Colonic mucosa (tissue), 4 donors: Measurements from ENCODE around the gene GRK4. TPM values are rescaled to one million over a fixed set of nuclear protein-coding genes. Genes with fewer than 3 reads are reported as not detected.
A peak's percentile ranks its signal among the peaks of the same experiment; 100 is the strongest.
"Not testable (repeated sequence)": the region's sequence is repeated elsewhere in the genome, so short reads cannot be mapped to it uniquely, and the experiment has no call there.

Source experiments
- DNase-seq: peaks from one replicate; pipeline ENCODE4 v3.0.0-alpha.2; 2020
- H3K27ac ChIP-seq: fragments of 200-600 bp; one replicate; pipeline ENCODE4 v1.8.0; 2021
- H3K27me3 ChIP-seq: fragments of 200-600 bp; one replicate; pipeline ENCODE4 v1.8.0; 2021
- H3K36me3 ChIP-seq: fragments of 200-600 bp; one replicate; pipeline ENCODE4 v1.8.0; 2021
- H3K4me1 ChIP-seq: fragments of 200-600 bp; one replicate; pipeline ENCODE4 v1.8.0; 2021; ENCODE audit warnings: mild to moderate bottlenecking
- H3K4me3 ChIP-seq: fragments of 200-600 bp; one replicate; pipeline ENCODE4 v1.8.0; 2021
- H3K9ac ChIP-seq, 2 donors: one replicate each; pipeline ENCODE4 v1.7.0; 2013; ENCODE audit warnings: control low read depth in 2 of 2, low read depth in 2 of 2, low read length in 2 of 2
- H3K9me3 ChIP-seq: fragments of 200-600 bp; one replicate; pipeline ENCODE4 v1.8.0; 2021
- CTCF ChIP-seq: fragments of 200-600 bp; IDR thresholded peaks from one replicate; pipeline ENCODE4 v1.8.0; 2022; ENCODE audit warnings: antibody characterized with exemption, mild to moderate bottlenecking
- intact Hi-C: fragments of 100-400 bp; cut with DNase I; formaldehyde crosslinking; loops from one replicate; pipeline ENCODE4 v1.14.1; 2022
- total RNA-seq, 2 donors: library from RNA; stranded (reverse); fragmentation: NEBNext Ultra II Directional in 1 of 2; extraction: Animal tissue kit (Norgen Biotek cat#: 25700) in 1 of 2; gene quantifications; one replicate each; pipeline ENCODE4 v1.2.1, GENCODE V29; 2021
- donor health status: healthy.
- donor health status: DM: no; HTN: no; CAD: no.
- donor health status: DM: no; HTN: no; CAD: no.

The GRK4 gene
- total RNA-seq, 2 donors from 2014 or later = 0.77 to 1.7 TPM

GRCh38 chr4:2935762-2936743, 27.3 kb upstream of the GRK4 start:
- peaks cover 15% of the 10 kb centered on the region for H3K4me1 ChIP-seq
- H3K4me3 ChIP-seq = peak overlapping the region; percentile 94
- H3K9ac ChIP-seq = peak overlapping the region in 1 of 2 donors; percentile 93
- intact Hi-C loops = loop anchor here (10.0 kb wide), 1 partner anchor 91 kb away; the partner anchor contains the start of gene ADD1
- DNase-seq = no peak
- TF ChIP-seq CTCF = no peak
- H3K27me3 ChIP-seq = no peaks in the 10 kb centered on the region
- H3K27ac ChIP-seq = peak overlapping the region; percentile 79
- peaks cover 11% of the 10 kb centered on the region for H3K36me3 ChIP-seq
- H3K9me3 ChIP-seq = no peaks in the 10 kb centered on the region

GRCh38 chr4:2936773-2937145, 26.6 kb upstream of the GRK4 start:
- Histone ChIP-seq H3K27ac (no peak overlapping the region), H3K4me1 (peaks cover 9% of the 10 kb centered on the region), H3K27me3 (no peaks in the 10 kb centered on the region), H3K9me3 (no peaks in the 10 kb centered on the region), H3K36me3 (peaks cover 14% of the 10 kb centered on the region), H3K9ac (no peak overlapping the region), H3K4me3 (no peak overlapping the region)
- intact Hi-C loops = loop anchor here (10.0 kb wide), 1 partner anchor 92 kb away; the partner anchor contains the start of gene ADD1
- DNase-seq = no peak
- no peak for TF ChIP-seq CTCF

GRCh38 chr4:2937146-2937857, 26.1 kb upstream of the GRK4 start:
- H3K27me3 ChIP-seq = no peaks in the 10 kb centered on the region
- DNase-seq = no peak
- no peaks in the 10 kb centered on the region for H3K9me3 ChIP-seq
- peaks cover 17% of the 10 kb centered on the region for H3K36me3 ChIP-seq
- peaks cover 9% of the 10 kb centered on the region for H3K4me1 ChIP-seq
- no peak for TF ChIP-seq CTCF
- H3K9ac ChIP-seq = no peak overlapping the region
- intact Hi-C loops = loop anchor here (10.0 kb wide), 1 partner anchor 93 kb away; the partner anchor contains the start of gene ADD1
- no peak overlapping the region for H3K27ac ChIP-seq
- no peak overlapping the region for H3K4me3 ChIP-seq

GRCh38 chr4:2937986-2938385, 25.4 kb upstream of the GRK4 start:
- peaks cover 17% of the 10 kb centered on the region for H3K36me3 ChIP-seq
- no peak overlapping the region for H3K4me3 ChIP-seq
- H3K27ac ChIP-seq = no peak overlapping the region
- TF ChIP-seq CTCF = no peak
- no peaks in the 10 kb centered on the region for H3K9me3 ChIP-seq
- intact Hi-C loops = loop anchor here (10.0 kb wide), 1 partner anchor 93 kb away; the partner anchor contains the start of gene ADD1
- H3K27me3 ChIP-seq = no peaks in the 10 kb centered on the region
- DNase-seq = no peak
- H3K9ac ChIP-seq = no peak overlapping the region
- H3K4me1 ChIP-seq = peaks cover 9% of the 10 kb centered on the region

- H3K27ac ChIP-seq, DNase-seq, H3K9me3 ChIP-seq, H3K4me3 ChIP-seq, H3K27me3 ChIP-seq, H3K9ac ChIP-seq, H3K4me1 ChIP-seq: not testable (repeated sequence)
- peaks cover 17% of the 10 kb centered on the region for H3K36me3 ChIP-seq
- intact Hi-C loops = loop anchor here (10.0 kb wide), 1 partner anchor 94 kb away; the partner anchor contains the start of gene ADD1
These were observed 25.0 kb upstream of the GRK4 start for GRCh38 chr4:2938411-2938810.
